H9 (cell line): Measurements from ENCODE around the gene STRADA. TPM values are rescaled to one million over a fixed set of nuclear protein-coding genes. Genes with fewer than 3 reads are reported as not detected.
A peak's percentile ranks its signal among the peaks of the same experiment; 100 is the strongest.

Experiments
- DNase-seq: peaks from one replicate; pipeline ENCODE4 v3.0.0-alpha.2; 2017
- H2AFZ ChIP-seq: one replicate; pipeline ENCODE4 v1.6.1; 2013; ENCODE audit warnings: mild to moderate bottlenecking, low read length, control low read depth, moderate library complexity
- H2AK5ac ChIP-seq: 2 replicates; pipeline ENCODE4 v1.6.1; 2013; ENCODE audit warnings: low read length, control low read depth, mixed read lengths; ENCODE audit not compliant: insufficient read length
- H2BK120ac ChIP-seq: one replicate; pipeline ENCODE4 v1.6.1; 2013; ENCODE audit warnings: low read depth, mild to moderate bottlenecking, low read length, control low read depth, inconsistent platforms; ENCODE audit not compliant: poor library complexity, severe bottlenecking
- H2BK12ac ChIP-seq: 2 replicates; pipeline ENCODE4 v1.6.1; 2013; ENCODE audit warnings: low read length, control low read depth, mixed read lengths, low read depth; ENCODE audit not compliant: insufficient read length
- H2BK15ac ChIP-seq: 2 replicates; pipeline ENCODE4 v1.6.1; 2013; ENCODE audit warnings: low read depth, low read length, control low read depth
- H2BK20ac ChIP-seq: one replicate; pipeline ENCODE4 v1.6.1; 2013; ENCODE audit warnings: low read depth, mild to moderate bottlenecking, low read length, control low read depth, inconsistent platforms; ENCODE audit not compliant: poor library complexity, severe bottlenecking
- H2BK5ac ChIP-seq: 2 replicates; pipeline ENCODE4 v1.6.1; 2013; ENCODE audit warnings: low read length, control low read depth, mixed read lengths; ENCODE audit not compliant: insufficient read length
- H3K14ac ChIP-seq: 2 replicates; pipeline ENCODE4 v1.6.1; 2013; ENCODE audit warnings: low read length, control low read depth; ENCODE audit not compliant: insufficient read depth
- H3K18ac ChIP-seq: 2 replicates; pipeline ENCODE4 v1.6.1; 2013; ENCODE audit warnings: low read depth, mild to moderate bottlenecking, mixed read lengths, low read length, control low read depth; ENCODE audit not compliant: insufficient read length
- H3K23ac ChIP-seq: 2 replicates; pipeline ENCODE4 v1.6.1; 2013; ENCODE audit warnings: low read length, control low read depth, mixed read lengths, low read depth; ENCODE audit not compliant: insufficient read length
- H3K23me2 ChIP-seq: 2 replicates; pipeline ENCODE4 v1.6.1; 2013; ENCODE audit warnings: low read depth, mild to moderate bottlenecking, mixed read lengths, low read length, control low read depth; ENCODE audit not compliant: insufficient read length, poor library complexity, severe bottlenecking
- H3K27ac ChIP-seq: 2 replicates; pipeline ENCODE4 v1.5.1; 2013; ENCODE audit warnings: low read length, control low read depth, mixed read lengths, low read depth; ENCODE audit not compliant: insufficient read length
- H3K27me3 ChIP-seq: 2 replicates; pipeline ENCODE4 v1.6.1; 2013; ENCODE audit warnings: low read length, control low read depth, inconsistent platforms; ENCODE audit not compliant: insufficient read depth
- H3K4ac ChIP-seq: 2 replicates; pipeline ENCODE4 v1.6.1; 2013; ENCODE audit warnings: low read depth, mild to moderate bottlenecking, control low read depth, inconsistent platforms, low read length, moderate library complexity
- H3K4me1 ChIP-seq: 2 replicates; pipeline ENCODE4 v1.6.1; 2013; ENCODE audit warnings: low read length, control low read depth, inconsistent platforms; ENCODE audit not compliant: insufficient read depth
- H3K4me2 ChIP-seq: 2 replicates; pipeline ENCODE4 v1.6.1; 2013; ENCODE audit warnings: low read length, control low read depth, mixed read lengths; ENCODE audit not compliant: insufficient read length, insufficient read depth
- H3K56ac ChIP-seq: 2 replicates; pipeline ENCODE4 v1.6.1; 2013; ENCODE audit warnings: low read depth, mild to moderate bottlenecking, mixed read lengths, low read length, control low read depth; ENCODE audit not compliant: insufficient read length
- H3K79me1 ChIP-seq: 2 replicates; pipeline ENCODE4 v1.6.1; 2013; ENCODE audit warnings: low read depth, mild to moderate bottlenecking, moderate library complexity, low read length, control low read depth, inconsistent platforms; ENCODE audit not compliant: insufficient read depth, poor library complexity, severe bottlenecking
- H3K79me2 ChIP-seq: 2 replicates; pipeline ENCODE4 v1.6.1; 2013; ENCODE audit warnings: low read length, control low read depth, inconsistent platforms; ENCODE audit not compliant: insufficient read depth
- H3K9ac ChIP-seq: 2 replicates; pipeline ENCODE4 v1.6.1; 2013; ENCODE audit warnings: low read length, control low read depth, mixed read lengths; ENCODE audit not compliant: insufficient read length; ENCODE audit errors: extremely low read depth
- H3K9me3 ChIP-seq: one replicate; pipeline ENCODE4 v1.6.1; 2013; ENCODE audit warnings: low read depth, low read length, inconsistent platforms; ENCODE audit not compliant: control insufficient read depth
- H3T11ph ChIP-seq: one replicate; pipeline ENCODE4 v1.6.1; 2013; ENCODE audit warnings: mild to moderate bottlenecking, low read length, control low read depth, inconsistent platforms
- H4K20me1 ChIP-seq: one replicate; pipeline ENCODE4 v1.6.1; 2013; ENCODE audit not compliant: control insufficient read depth, insufficient read length, insufficient read depth
- H4K5ac ChIP-seq: 2 replicates; pipeline ENCODE4 v1.6.1; 2013; ENCODE audit warnings: low read depth, mild to moderate bottlenecking, mixed read lengths, low read length, control low read depth; ENCODE audit not compliant: insufficient read length
- H4K8ac ChIP-seq: replicated peaks from 2 replicates; pipeline ENCODE4 v1.6.1; 2013; ENCODE audit warnings: low read length, control low read depth, mixed read lengths, low read depth; ENCODE audit not compliant: insufficient read length
- H4K91ac ChIP-seq: 2 replicates; pipeline ENCODE4 v1.6.1; 2013; ENCODE audit warnings: low read depth, mild to moderate bottlenecking, moderate library complexity, mixed read lengths, low read length, control low read depth; ENCODE audit not compliant: insufficient read length
- H3K27ac Mint-ChIP-seq, 3 experiments: 2 replicates in 2 of 3; 3 replicates in 1 of 3; pipeline ENCODE4 v1.8.0; 2020 to 2021; ENCODE audit warnings: mixed read lengths in 3 of 3, mild to moderate bottlenecking in 1 of 3, moderate library complexity in 1 of 3
- H3K27me3 Mint-ChIP-seq: 2 replicates; pipeline ENCODE4 v1.8.0; 2021; ENCODE audit warnings: low read depth, mild to moderate bottlenecking, moderate library complexity, mixed read lengths
- H3K36me3 Mint-ChIP-seq, 3 experiments: 2 replicates in 2 of 3; 3 replicates in 1 of 3; pipeline ENCODE4 v1.8.0; 2020 to 2021; ENCODE audit warnings: low read depth in 3 of 3, mixed read lengths in 3 of 3; ENCODE audit not compliant: insufficient read depth in 1 of 3
- H3K4me1 Mint-ChIP-seq, 2 experiments: 2 replicates each; pipeline ENCODE4 v1.8.0; 2020; ENCODE audit warnings: mixed read lengths in 2 of 2
- H3K4me3 Mint-ChIP-seq, 2 experiments: 2 replicates in 1 of 2; 3 replicates in 1 of 2; pipeline ENCODE4 v1.8.0; 2020 to 2021; ENCODE audit warnings: mild to moderate bottlenecking in 2 of 2, mixed read lengths in 2 of 2, moderate library complexity in 1 of 2
- H3K9me3 Mint-ChIP-seq, 2 experiments: 2 replicates in 1 of 2; 3 replicates in 1 of 2; pipeline ENCODE4 v1.8.0; 2020; ENCODE audit warnings: mild to moderate bottlenecking in 2 of 2, mixed read lengths in 2 of 2, moderate library complexity in 1 of 2
- CTCF ChIP-seq: fragments of 200-600 bp; sonication (generic); conservative IDR thresholded peaks from 3 replicates; pipeline ENCODE4 v1.8.0; 2021; ENCODE audit warnings: antibody characterized with exemption, mild to moderate bottlenecking
- WGBS: extraction: QIAGEN DNeasy Blood & Tissue Kit; methylation state at CpG from one replicate; pipeline ENCODE4 v1.1.7; 2013; ENCODE audit warnings: missing lambda C conversion rate, low lambda C conversion rate, mixed read lengths; ENCODE audit not compliant: insufficient read length; ENCODE audit errors: extremely low coverage; 5-methylcytosine and 5-hydroxymethylcytosine counted together
- total RNA-seq: library from RNA; stranded (reverse); gene quantifications from 2 replicates; pipeline ENCODE4 v1.2.1, GENCODE V29; 2021

STRADA gene
- total RNA-seq, 1 experiment from 2014 or later: 35.0 TPM

GRCh38 chr17:63675607-63676546 lies 65.7 kb downstream of the STRADA start:
- Histone ChIP-seq H2BK15ac (no peak overlapping the region), H2BK120ac (no peak overlapping the region), H3K18ac (no peak overlapping the region), H3K79me2 (no peaks in the 10 kb centered on the region), H3K9ac (no peak overlapping the region), H2BK20ac (no peak overlapping the region), H2BK12ac (no peak overlapping the region), H3K79me1 (no peaks in the 10 kb centered on the region), H3K4ac (no peak overlapping the region), H4K91ac (no peak overlapping the region), H3K23ac (no peak overlapping the region), H4K20me1 (no peaks in the 10 kb centered on the region), H3K14ac (no peak overlapping the region), H2AFZ (no peak overlapping the region), H3T11ph (no peak overlapping the region), H3K27ac (peak overlapping the region; percentile 21), H2AK5ac (no peak overlapping the region), H3K27me3 (no peaks in the 10 kb centered on the region), H3K4me2 (no peak overlapping the region), H3K9me3 (no peaks in the 10 kb centered on the region), H2BK5ac (no peak overlapping the region), H3K56ac (no peak overlapping the region), H4K5ac (no peak overlapping the region), H3K23me2 (no peaks in the 10 kb centered on the region), H4K8ac (no peak overlapping the region), H3K4me1 (peaks cover 16% of the 10 kb centered on the region)
- DNase-seq: no peak
- WGBS: no CpG with 5 or more reads among the region's 6 CpGs
- H3K36me3 Mint-ChIP-seq: peaks cover 1 to 3% (median 3%) of the 10 kb centered on the region in 3 experiments; a peak in 5 of 7 replicates
- peak overlapping the region in 1 of 2 experiments; percentile 4; a peak in 1 of 5 replicates for H3K4me3 Mint-ChIP-seq
- H3K4me1 Mint-ChIP-seq: peaks cover 38 to 39% of the 10 kb centered on the region in 2 experiments
- H3K27ac Mint-ChIP-seq: peak overlapping the region; percentile 58 to 88 (median 63); a peak in 4 of 7 replicates
- H3K9me3 Mint-ChIP-seq: no peaks in the 10 kb centered on the region
- no peak for TF ChIP-seq CTCF
- H3K27me3 Mint-ChIP-seq: no peaks in the 10 kb centered on the region
